Embryonic facial prominence (tissue), 1 donor: Measurements from ENCODE around the gene MMP24.
A peak's percentile ranks its signal among the peaks of the same experiment; 100 is the strongest.
"Not testable (repeated sequence)": the region's sequence is repeated elsewhere in the genome, so short reads cannot be mapped to it uniquely, and the experiment has no call there.

Experiments used
- DNase-seq: peaks from one replicate; pipeline ENCODE4 v3.0.0-alpha.2; 2016; ENCODE audit errors: extremely low spot score

Gene MMP24

GRCh38 chr20:35311409-35311808 lies 84.9 kb downstream of the MMP24 start:
- no peak for DNase-seq

GRCh38 chr20:35311822-35312221 lies 85.3 kb downstream of the MMP24 start:
- DNase-seq, result no peak

- no peak for DNase-seq
Observed at GRCh38 chr20:35312318-35312717, 85.8 kb downstream of the MMP24 start.

DNA sequence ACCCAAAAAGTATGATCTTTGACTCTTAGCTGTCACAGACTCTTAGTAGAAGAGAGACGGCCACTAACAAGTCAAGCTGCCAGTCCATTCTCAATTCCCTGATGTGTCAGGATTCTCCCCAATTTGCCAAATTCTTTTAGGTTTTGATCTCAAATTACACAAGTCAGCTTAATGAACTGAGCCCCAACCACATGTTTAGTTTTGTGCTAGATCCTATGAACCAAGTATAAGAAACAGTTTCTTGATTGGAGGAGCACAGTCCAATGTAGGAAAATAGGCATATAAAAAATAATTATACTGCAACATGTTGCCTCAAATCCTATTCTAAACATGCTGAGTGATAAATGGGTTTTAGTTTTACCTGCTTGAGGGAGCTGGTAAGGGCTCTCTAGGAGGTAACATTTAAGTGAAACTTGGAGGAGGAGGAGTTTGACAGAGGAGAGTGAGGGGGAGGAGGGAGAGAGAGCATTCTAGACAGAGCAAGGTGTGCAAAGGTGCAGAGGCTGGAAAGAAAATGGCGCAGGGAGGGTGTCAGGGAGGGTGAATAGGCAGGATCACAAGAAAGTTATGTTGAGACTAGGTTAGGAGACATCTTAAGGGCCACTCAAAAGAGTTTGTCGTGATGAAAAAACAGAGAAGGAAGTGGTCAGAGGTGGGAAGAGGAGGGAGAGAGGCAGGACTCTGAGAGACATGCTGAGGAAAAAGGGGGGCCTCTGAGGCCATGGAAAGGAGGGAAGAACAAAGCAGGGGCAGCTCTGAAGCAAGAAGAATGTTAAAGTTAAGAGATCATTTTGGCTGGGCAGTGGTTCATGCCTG lies 88.5 kb downstream of the MMP24 start:
- no peak for DNase-seq

DNA sequence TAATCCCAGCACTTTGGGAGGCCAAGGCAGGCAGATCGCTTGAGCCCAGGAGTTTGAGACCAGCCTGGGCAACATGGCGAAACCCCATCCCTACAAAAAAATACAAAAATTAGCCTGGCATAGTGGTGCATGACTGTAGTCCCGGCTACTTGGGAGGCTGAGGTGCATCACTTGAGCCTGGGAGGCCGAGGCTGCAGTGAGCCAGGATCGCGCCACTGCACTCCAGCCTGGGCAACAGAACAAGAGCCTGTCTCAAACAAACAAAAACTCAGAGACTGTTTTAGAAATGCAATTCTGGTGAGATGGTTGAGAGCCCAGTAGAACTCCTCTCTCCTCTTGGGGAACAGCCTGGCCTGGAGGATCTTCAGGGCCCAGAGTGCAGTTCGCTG lies 89.1 kb downstream of the MMP24 start:
- DNase-seq, result not testable (repeated sequence)

DNA sequence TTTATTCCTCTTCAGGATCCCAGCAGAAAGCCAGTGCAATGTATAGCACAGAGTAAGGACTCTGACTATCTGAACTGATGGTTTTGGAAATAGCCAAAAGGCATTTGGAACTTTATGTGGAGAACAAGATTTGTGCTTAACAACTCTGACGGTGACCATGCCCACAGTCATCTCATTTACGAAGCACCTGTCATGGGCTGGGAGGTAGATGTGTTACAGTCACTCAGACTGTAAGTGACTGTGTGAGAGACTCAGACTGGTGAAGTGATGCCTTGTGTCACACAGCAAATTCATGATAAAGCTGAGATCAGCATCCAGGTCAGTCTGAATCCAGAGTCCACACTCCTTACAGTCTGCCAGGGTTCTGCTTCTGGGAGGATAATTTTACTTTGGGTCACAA lies 89.6 kb downstream of the MMP24 start:
- no peak for DNase-seq

DNA sequence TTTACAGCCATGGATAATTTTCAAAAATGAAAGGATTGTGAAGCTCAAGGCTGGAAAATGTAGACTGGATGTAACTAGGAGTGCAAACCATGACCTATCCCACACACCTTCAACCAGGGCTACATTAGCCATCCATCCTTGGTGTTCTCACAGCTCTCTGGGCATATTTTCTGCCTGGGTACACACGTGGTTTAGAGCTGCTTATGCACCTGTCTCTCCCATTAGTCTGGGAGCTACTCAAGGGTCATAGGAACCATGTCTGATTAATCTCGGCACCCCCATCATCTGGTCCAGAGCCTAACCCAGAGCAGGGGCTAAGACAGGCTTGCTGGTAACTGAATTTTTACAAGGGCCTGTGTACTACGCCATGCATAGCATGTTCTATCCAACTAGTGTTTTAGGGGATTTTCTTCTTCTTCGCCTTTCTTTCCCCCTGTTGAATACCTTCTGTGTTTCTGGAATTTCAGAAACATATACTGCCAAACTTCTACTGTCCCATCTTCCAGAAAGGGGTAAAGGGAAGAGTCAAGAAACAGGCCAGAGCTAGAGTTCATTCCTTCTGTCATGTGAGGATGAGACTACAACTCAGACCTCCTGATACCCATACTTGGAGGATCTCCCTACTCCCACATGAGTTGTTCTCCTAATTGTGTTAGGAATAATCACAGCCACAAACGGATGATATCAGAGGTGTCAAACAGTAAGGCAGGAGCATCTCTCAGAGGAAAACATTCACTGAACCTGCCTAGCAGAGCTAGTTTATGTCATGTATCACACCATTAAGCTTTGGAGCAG lies 91.1 kb downstream of the MMP24 start:
- no peak for DNase-seq

GRCh38 chr20:35318502-35319157 lies 92.1 kb downstream of the MMP24 start:
- no peak for DNase-seq

DNA sequence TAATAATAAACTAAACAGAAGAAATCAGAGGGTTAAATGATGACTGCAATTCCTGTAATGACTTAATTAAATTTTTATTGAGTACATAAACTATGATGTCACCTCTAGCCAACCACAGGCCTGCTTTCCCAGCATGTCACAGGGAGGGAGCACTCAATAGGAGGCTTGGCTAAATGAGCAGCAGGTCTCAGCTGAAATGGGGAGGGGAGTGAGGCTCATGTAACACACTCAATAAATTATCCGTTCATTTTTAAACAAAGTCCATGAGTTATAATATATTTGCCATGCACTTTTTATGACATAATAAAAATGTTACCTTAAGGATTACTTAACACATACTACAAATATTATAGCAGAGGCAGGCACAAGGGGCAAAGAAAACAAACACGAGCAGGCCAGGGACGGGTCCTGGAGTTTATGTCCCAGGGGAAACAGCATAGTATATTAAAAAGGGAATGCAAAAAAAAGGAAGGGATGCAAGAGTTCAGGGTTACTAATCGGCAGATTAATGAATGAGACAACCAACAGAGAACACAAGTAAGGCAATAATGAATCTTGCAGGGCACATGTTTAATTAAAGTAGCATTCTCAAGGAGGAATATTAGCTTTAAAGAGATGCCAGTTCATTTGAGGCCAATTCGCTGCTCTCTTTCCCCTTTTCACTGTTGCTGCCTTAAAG lies 92.8 kb downstream of the MMP24 start:
- no peak for DNase-seq

GRCh38 chr20:35319871-35320197 lies 93.3 kb downstream of the MMP24 start:
- no peak for DNase-seq

GRCh38 chr20:35320396-35321126 lies 94.1 kb downstream of the MMP24 start:
- DNase-seq, result no peak

GRCh38 chr20:35325401-35325800 lies 98.9 kb downstream of the MMP24 start:
- no peak for DNase-seq

GRCh38 chr20:35326021-35326739 lies 99.7 kb downstream of the MMP24 start:
- DNase-seq, result peak; percentile 50
